D721Med (cell line): Measurements from ENCODE around the gene ZEB2.

ENCODE experiments used
- DNase-seq: peaks from one replicate; pipeline ENCODE4 v3.0.0; 2011; ENCODE audit warnings: low spot score; ENCODE audit not compliant: insufficient read length
- FAIRE-seq: peaks from 2 replicates; lab custom pipeline; 2011; peaks lifted over from hg19 to GRCh38; lab: Jason Lieb, UNC
- CTCF ChIP-seq: IDR thresholded peaks from 2 replicates; pipeline ENCODE4 v1.5.1; 2012; ENCODE audit warnings: mild to moderate bottlenecking, control low read depth; ENCODE audit not compliant: insufficient read depth; ENCODE audit errors: missing control alignments

Gene ZEB2

DNA sequence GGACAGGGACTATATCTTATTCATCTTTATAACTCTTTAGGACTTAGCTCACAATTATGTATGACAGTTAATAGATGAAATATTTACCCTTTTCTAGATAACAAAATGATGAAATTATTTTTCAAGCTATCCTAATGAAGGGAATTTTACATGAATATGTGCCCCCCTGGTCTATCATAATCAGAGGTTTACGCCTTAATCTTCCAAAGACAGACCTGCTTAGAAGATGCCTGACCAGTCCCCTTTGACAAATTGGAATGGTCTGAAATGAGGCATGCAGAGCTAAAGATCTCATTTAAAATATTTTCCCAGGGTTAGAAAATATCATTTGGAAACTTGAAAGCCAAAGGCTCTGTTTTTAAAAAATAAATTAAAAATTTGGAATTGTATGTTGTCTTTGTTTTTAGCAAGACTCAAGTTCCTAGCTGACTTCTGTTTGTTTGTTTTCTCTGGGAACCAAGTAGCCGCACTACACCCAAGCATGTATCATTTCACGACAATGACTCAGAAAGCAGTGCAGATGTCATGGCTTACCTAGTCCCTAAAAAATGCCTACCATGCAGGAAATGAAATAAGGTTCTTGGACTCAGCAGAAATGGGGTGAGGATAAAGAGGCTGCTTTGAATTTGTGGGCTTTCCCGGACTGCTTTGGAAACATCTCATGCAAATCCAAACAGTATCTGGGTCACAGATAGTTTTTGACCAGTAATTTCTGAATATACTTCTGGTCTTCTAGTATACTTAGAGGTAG lies 162.1 kb downstream of the ZEB2 start:
- no peak for TF ChIP-seq CTCF
- DNase-seq (no peak), FAIRE-seq (no peak)

GRCh38 chr2:144356402-144356801 lies 163.5 kb downstream of the ZEB2 start:
- FAIRE-seq (no peak), DNase-seq (no peak)
- TF ChIP-seq CTCF = no peak

DNA sequence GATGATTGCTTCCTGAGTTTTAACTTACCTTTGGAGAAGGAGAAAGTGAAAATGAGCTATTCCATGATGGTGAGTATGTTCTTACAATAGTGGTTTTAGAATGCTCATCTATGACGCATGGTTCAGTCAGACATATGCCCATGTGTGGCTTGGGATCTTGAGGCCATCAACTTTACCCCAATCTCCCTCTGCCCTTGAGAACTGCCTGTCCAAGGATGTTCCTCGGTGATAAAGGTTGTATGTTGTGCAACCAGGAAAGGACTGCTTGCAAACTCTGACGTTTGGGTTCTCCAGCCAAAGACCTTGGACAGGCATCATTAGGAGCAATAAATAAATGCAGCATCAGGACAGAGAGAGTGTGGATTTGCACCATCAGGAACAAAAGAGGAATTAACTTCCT lies 165.0 kb downstream of the ZEB2 start:
- no peak for FAIRE-seq

DNA sequence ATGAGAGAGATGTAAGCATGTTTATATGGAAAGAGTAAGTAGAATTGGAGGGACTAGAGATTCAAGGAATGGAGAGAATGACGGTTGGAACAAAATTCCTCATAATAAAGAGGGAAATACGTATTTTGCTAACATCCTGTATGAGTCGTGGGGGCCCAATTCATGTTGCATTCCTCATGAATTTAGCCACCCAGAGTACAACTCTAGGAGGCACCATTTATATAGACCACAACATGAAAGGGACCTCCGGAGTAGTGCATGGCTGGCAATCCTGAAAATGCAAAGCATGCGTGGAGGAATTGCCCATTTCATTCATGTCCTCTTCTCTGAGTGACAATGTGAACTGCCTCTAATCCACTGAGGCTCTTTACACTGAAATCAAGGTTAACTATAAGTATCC lies 168.2 kb downstream of the ZEB2 start:
- TF ChIP-seq CTCF = no peak
- no peak for DNase-seq

More for the DNA sequence above, 165.0 kb downstream of the ZEB2 start:
- TF ChIP-seq CTCF = no peak
- DNase-seq = no peak

DNA sequence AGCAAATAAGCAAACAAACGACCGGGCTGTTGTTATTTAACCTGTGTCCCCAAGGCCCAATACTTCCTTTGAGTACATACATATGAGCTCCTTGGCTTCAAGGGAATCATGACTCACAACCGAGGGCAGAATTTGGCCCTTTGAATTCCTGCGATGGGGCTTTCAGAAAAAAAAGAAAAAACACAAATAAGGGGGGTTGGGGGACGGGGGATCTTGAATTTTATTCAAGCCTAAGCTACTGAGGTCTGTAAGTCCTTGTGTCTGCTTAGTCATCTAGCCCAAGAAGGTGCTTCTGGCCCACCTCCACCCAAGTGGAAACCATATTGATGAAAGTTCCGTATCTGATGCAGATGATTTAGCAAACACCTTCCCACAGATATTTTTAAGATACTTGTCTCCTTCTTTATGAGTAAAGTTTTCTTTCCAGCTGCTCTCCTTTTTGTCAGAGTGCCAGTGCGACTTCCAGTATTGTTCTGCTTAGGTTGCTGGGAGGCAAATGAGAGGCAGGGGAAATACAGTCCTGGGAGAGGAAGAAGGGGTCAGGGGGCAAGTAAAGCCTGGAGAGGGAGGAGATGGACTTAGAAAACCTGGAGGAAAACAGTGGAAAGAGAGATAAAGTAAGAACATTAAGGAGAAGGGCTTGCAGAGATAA lies 169.6 kb downstream of the ZEB2 start:
- DNase-seq (no peak), FAIRE-seq (no peak)
- TF ChIP-seq CTCF = no peak

More for the DNA sequence above, 168.2 kb downstream of the ZEB2 start:
- FAIRE-seq = no peak

- no peak for TF ChIP-seq CTCF
- DNase-seq (no peak), FAIRE-seq (no peak)
Measured at GRCh38 chr2:144349674-144350073, 170.2 kb downstream of the ZEB2 start.

DNA sequence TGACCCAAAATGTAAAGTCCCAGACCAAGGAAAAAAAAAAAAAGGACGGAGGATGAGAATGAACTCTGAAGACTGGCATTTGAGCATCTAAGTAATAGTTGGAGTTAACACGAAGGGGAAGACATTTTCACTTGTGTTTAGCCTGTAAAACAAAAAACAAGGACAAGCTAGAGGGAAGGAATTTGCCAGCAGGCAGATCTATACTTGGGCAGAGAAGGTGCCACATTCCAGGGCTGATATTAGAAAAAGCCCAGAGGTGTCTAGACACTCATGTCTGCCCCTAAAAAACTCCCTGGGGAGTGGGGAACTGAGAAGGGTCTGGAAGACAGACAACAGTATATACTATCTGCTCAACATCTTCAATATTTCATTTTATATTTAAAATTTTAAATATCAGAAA lies 171.1 kb downstream of the ZEB2 start:
- DNase-seq (no peak), FAIRE-seq (no peak)
- TF ChIP-seq CTCF = no peak
